ENCODE results near the gene CXCR3.
A peak's percentile ranks its signal among the peaks of the same experiment; 100 is the strongest.

CXCR3 gene

GRCh38 chrX:71661919-71662318, 43.6 kb upstream of the CXCR3 start:
- Histone ChIP-seq H3K4me3 (ENCODE audit: insufficient read length, low read depth) (no peak overlapping the region), H3K4me1 (ENCODE audit: insufficient read depth, insufficient read length) (peaks cover 4% of the 10 kb centered on the region), H3K9me3 (ENCODE audit: insufficient read depth, low read length) (no peaks in the 10 kb centered on the region; the same call in 1 of the 2 replicates), H3K36me3 (ENCODE audit: insufficient read depth, insufficient read length, low read length) (no peaks in the 10 kb centered on the region), H3K27me3 (ENCODE audit: insufficient read depth, insufficient read length) (no peaks in the 10 kb centered on the region), H3K9ac (ENCODE audit: insufficient read length, low read depth) (no peak overlapping the region)
- TF ChIP-seq SUZ12 (IDR thresholded peaks at IDR 0.05; ENCODE audit: extremely low read depth, insufficient read depth, insufficient read length) (no peak), ZNF274 (IDR thresholded peaks at IDR 0.05; ENCODE audit: low read depth, low read length) (no peak), YY1 (IDR thresholded peaks at IDR 0.05; ENCODE audit: insufficient read depth, insufficient read length) (no peak)
- no peak for DNase-seq (ENCODE audit: low read depth, low spot score)

- no peaks in the 10 kb centered on the region for H3K36me3 ChIP-seq (ENCODE audit: insufficient read depth, insufficient read length, low read length)
- no peaks in the 10 kb centered on the region for H3K9me3 ChIP-seq (ENCODE audit: insufficient read depth, low read length)
- no peak overlapping the region for H3K9ac ChIP-seq (ENCODE audit: insufficient read length, low read depth)
- no peaks in the 10 kb centered on the region for H3K27me3 ChIP-seq (ENCODE audit: insufficient read depth, insufficient read length)
- peaks cover 4% of the 10 kb centered on the region for H3K4me1 ChIP-seq (ENCODE audit: insufficient read depth, insufficient read length)
- H3K4me3 ChIP-seq (ENCODE audit: insufficient read length, low read depth) = no peak overlapping the region
- TF ChIP-seq SUZ12 (IDR thresholded peaks at IDR 0.05; ENCODE audit: extremely low read depth, insufficient read depth, insufficient read length) (no peak), ZNF274 (IDR thresholded peaks at IDR 0.05; ENCODE audit: low read depth, low read length) (no peak), YY1 (IDR thresholded peaks at IDR 0.05; ENCODE audit: insufficient read depth, insufficient read length) (no peak)
- no peak for DNase-seq (ENCODE audit: low read depth, low spot score)
Observed at GRCh38 chrX:71660562-71661416, 42.5 kb upstream of the CXCR3 start.

GRCh38 chrX:71659959-71660358, 41.6 kb upstream of the CXCR3 start:
- no peak for DNase-seq (ENCODE audit: low read depth, low spot score)
- H3K4me1 ChIP-seq (ENCODE audit: insufficient read depth, insufficient read length) = peaks cover under 1% of the 10 kb centered on the region
- no peak overlapping the region for H3K4me3 ChIP-seq (ENCODE audit: insufficient read length, low read depth)
- TF ChIP-seq SUZ12 (IDR thresholded peaks at IDR 0.05; ENCODE audit: extremely low read depth, insufficient read depth, insufficient read length) (no peak), ZNF274 (IDR thresholded peaks at IDR 0.05; ENCODE audit: low read depth, low read length) (no peak), YY1 (IDR thresholded peaks at IDR 0.05; ENCODE audit: insufficient read depth, insufficient read length) (no peak)
- H3K9ac ChIP-seq (ENCODE audit: insufficient read length, low read depth) = no peak overlapping the region
- no peaks in the 10 kb centered on the region for H3K27me3 ChIP-seq (ENCODE audit: insufficient read depth, insufficient read length)
- no peaks in the 10 kb centered on the region for H3K9me3 ChIP-seq (ENCODE audit: insufficient read depth, low read length)
- no peaks in the 10 kb centered on the region for H3K36me3 ChIP-seq (ENCODE audit: insufficient read depth, insufficient read length, low read length)

GRCh38 chrX:71659342-71659741, 41.0 kb upstream of the CXCR3 start:
- H3K9me3 ChIP-seq (ENCODE audit: insufficient read depth, low read length) = no peaks in the 10 kb centered on the region
- no peak for DNase-seq (ENCODE audit: low read depth, low spot score)
- no peaks in the 10 kb centered on the region for H3K36me3 ChIP-seq (ENCODE audit: insufficient read depth, insufficient read length, low read length)
- no peaks in the 10 kb centered on the region for H3K27me3 ChIP-seq (ENCODE audit: insufficient read depth, insufficient read length)
- no peak overlapping the region for H3K4me3 ChIP-seq (ENCODE audit: insufficient read length, low read depth)
- no peaks in the 10 kb centered on the region for H3K4me1 ChIP-seq (ENCODE audit: insufficient read depth, insufficient read length)
- TF ChIP-seq ZNF274 (IDR thresholded peaks at IDR 0.05; ENCODE audit: low read depth, low read length) = no peak
- TF ChIP-seq YY1 (IDR thresholded peaks at IDR 0.05; ENCODE audit: insufficient read depth, insufficient read length) = no peak
- TF ChIP-seq SUZ12 (IDR thresholded peaks at IDR 0.05; ENCODE audit: extremely low read depth, insufficient read depth, insufficient read length) = no peak
- no peak overlapping the region for H3K9ac ChIP-seq (ENCODE audit: insufficient read length, low read depth)

- no peaks in the 10 kb centered on the region for H3K36me3 ChIP-seq (ENCODE audit: insufficient read depth, insufficient read length, low read length)
- TF ChIP-seq YY1 (IDR thresholded peaks at IDR 0.05; ENCODE audit: insufficient read depth, insufficient read length) (no peak), SUZ12 (IDR thresholded peaks at IDR 0.05; ENCODE audit: extremely low read depth, insufficient read depth, insufficient read length) (no peak), ZNF274 (IDR thresholded peaks at IDR 0.05; ENCODE audit: low read depth, low read length) (no peak)
- H3K4me3 ChIP-seq (ENCODE audit: insufficient read length, low read depth) = no peak overlapping the region
- no peaks in the 10 kb centered on the region for H3K27me3 ChIP-seq (ENCODE audit: insufficient read depth, insufficient read length)
- DNase-seq (ENCODE audit: low read depth, low spot score) = no peak
- no peak overlapping the region for H3K9ac ChIP-seq (ENCODE audit: insufficient read length, low read depth)
- no peaks in the 10 kb centered on the region for H3K9me3 ChIP-seq (ENCODE audit: insufficient read depth, low read length)
- H3K4me1 ChIP-seq (ENCODE audit: insufficient read depth, insufficient read length) = no peaks in the 10 kb centered on the region
Observed at GRCh38 chrX:71657267-71657666, 39.0 kb upstream of the CXCR3 start.

- TF ChIP-seq ZNF274 (IDR thresholded peaks at IDR 0.05; ENCODE audit: low read depth, low read length) (no peak), YY1 (IDR thresholded peaks at IDR 0.05; ENCODE audit: insufficient read depth, insufficient read length) (no peak), SUZ12 (IDR thresholded peaks at IDR 0.05; ENCODE audit: extremely low read depth, insufficient read depth, insufficient read length) (no peak)
Observed at GRCh38 chrX:71653344-71653743, 35.0 kb upstream of the CXCR3 start.

GRCh38 chrX:71652405-71652804, 34.1 kb upstream of the CXCR3 start:
- DNase-seq (ENCODE audit: low read depth, low spot score) = peak; percentile 36
- Histone ChIP-seq H3K9me3 (ENCODE audit: insufficient read depth, low read length) (no peaks in the 10 kb centered on the region; the same call in 1 of the 2 replicates), H3K4me1 (ENCODE audit: insufficient read depth, insufficient read length) (no peaks in the 10 kb centered on the region), H3K27me3 (ENCODE audit: insufficient read depth, insufficient read length) (no peaks in the 10 kb centered on the region), H3K36me3 (ENCODE audit: insufficient read depth, insufficient read length, low read length) (no peaks in the 10 kb centered on the region), H3K4me3 (ENCODE audit: insufficient read length, low read depth) (no peak overlapping the region), H3K9ac (ENCODE audit: insufficient read length, low read depth) (no peak overlapping the region)
- TF ChIP-seq SUZ12 (IDR thresholded peaks at IDR 0.05; ENCODE audit: extremely low read depth, insufficient read depth, insufficient read length) (no peak), ZNF274 (IDR thresholded peaks at IDR 0.05; ENCODE audit: low read depth, low read length) (no peak), YY1 (IDR thresholded peaks at IDR 0.05; ENCODE audit: insufficient read depth, insufficient read length) (no peak)

More at GRCh38 chrX:71653344-71653743, 35.0 kb upstream of the CXCR3 start:
- Histone ChIP-seq H3K36me3 (ENCODE audit: insufficient read depth, insufficient read length, low read length) (no peaks in the 10 kb centered on the region), H3K27me3 (ENCODE audit: insufficient read depth, insufficient read length) (no peaks in the 10 kb centered on the region), H3K9ac (ENCODE audit: insufficient read length, low read depth) (no peak overlapping the region), H3K4me1 (ENCODE audit: insufficient read depth, insufficient read length) (no peaks in the 10 kb centered on the region), H3K4me3 (ENCODE audit: insufficient read length, low read depth) (no peak overlapping the region), H3K9me3 (ENCODE audit: insufficient read depth, low read length) (no peaks in the 10 kb centered on the region; the same call in 1 of the 2 replicates)
- DNase-seq (ENCODE audit: low read depth, low spot score) = no peak
